Effector memory CD4-positive, alpha-beta T cell (primary cell): ENCODE data around the gene FADD.
A peak's percentile ranks its signal among the peaks of the same experiment; 100 is the strongest.
"Not testable (repeated sequence)": the region's sequence is repeated elsewhere in the genome, so short reads cannot be mapped to it uniquely, and the experiment has no call there.

Experiments used
- DNase-seq, 3 donors: peaks; one replicate each; pipeline ENCODE4 v3.0.0-alpha.2; 2020
- H3K27ac ChIP-seq: 2 replicates; pipeline ENCODE4 v1.7.0; 2013; ENCODE audit warnings: mild to moderate bottlenecking, low read length, moderate library complexity; ENCODE audit not compliant: insufficient read depth, poor library complexity, severe bottlenecking
- H3K27me3 ChIP-seq: replicated peaks from 2 replicates; pipeline ENCODE4 v1.7.0; 2013; ENCODE audit warnings: mild to moderate bottlenecking, low read length; ENCODE audit not compliant: insufficient read depth, control insufficient read depth, poor library complexity, severe bottlenecking
- H3K36me3 ChIP-seq: 2 replicates; pipeline ENCODE4 v1.7.0; 2013; ENCODE audit warnings: mild to moderate bottlenecking, low read length, moderate library complexity; ENCODE audit not compliant: control insufficient read depth, insufficient read depth
- H3K4me1 ChIP-seq: 2 replicates; pipeline ENCODE4 v1.7.0; 2013; ENCODE audit warnings: low read length, mild to moderate bottlenecking; ENCODE audit not compliant: control insufficient read depth, insufficient read depth, poor library complexity, severe bottlenecking
- H3K4me3 ChIP-seq: 2 replicates; pipeline ENCODE4 v1.7.0; 2013; ENCODE audit warnings: low read length, low read depth, mild to moderate bottlenecking; ENCODE audit not compliant: insufficient read depth, poor library complexity, severe bottlenecking
- H3K9me3 ChIP-seq: 2 replicates; pipeline ENCODE4 v1.7.0; 2013; ENCODE audit warnings: mild to moderate bottlenecking, low read length, moderate library complexity; ENCODE audit not compliant: control insufficient read depth

FADD gene

DNA sequence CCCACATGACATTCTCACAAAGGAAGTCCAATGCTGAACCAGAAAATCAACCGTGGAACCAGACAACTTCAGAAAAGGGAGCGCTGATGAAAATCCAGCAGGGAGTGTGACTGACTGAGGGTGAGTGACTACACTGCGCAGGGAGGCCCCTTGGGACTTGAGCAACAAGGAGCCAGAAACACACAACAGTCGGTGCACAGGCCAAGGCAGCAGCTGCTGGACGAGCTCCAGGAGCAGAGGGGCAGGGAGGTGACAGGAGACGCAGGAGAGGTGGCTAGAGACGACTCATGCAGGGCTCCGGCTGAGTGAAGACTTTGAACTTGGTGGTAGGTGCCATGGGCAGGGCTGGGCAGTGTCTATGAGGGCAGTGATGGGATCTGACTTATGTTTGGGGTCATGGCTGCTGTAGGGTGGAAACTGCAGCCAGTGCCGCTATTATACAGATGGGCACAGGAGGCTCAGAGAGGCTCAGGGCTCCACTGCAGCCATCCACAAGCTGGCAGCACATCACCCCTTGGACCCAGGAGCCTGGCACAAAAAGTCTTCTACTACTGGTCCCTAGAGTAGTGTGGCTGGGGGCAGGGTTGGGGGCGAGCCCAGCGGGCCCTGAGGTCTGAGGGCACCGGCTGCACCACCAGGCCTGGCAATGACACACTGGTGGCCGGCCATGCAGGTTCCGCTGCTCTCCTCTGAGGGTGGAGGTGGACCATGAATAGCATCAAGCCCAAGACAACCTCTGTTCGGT, 10.3 kb upstream of the FADD start:
- Histone ChIP-seq H3K4me3 (no peak overlapping the region), H3K27me3 (no peaks in the 10 kb centered on the region), H3K36me3 (no peaks in the 10 kb centered on the region), H3K27ac (no peak overlapping the region), H3K4me1 (peaks cover 4% of the 10 kb centered on the region), H3K9me3 (no peaks in the 10 kb centered on the region)
- DNase-seq: no peak

- Histone ChIP-seq H3K4me1 (peaks cover 4% of the 10 kb centered on the region), H3K9me3 (no peaks in the 10 kb centered on the region), H3K27me3 (no peaks in the 10 kb centered on the region), H3K4me3 (no peak overlapping the region), H3K27ac (no peak overlapping the region), H3K36me3 (no peaks in the 10 kb centered on the region)
- no peak for DNase-seq
Observed at GRCh38 chr11:70193411-70194292, 9.4 kb upstream of the FADD start.

DNA sequence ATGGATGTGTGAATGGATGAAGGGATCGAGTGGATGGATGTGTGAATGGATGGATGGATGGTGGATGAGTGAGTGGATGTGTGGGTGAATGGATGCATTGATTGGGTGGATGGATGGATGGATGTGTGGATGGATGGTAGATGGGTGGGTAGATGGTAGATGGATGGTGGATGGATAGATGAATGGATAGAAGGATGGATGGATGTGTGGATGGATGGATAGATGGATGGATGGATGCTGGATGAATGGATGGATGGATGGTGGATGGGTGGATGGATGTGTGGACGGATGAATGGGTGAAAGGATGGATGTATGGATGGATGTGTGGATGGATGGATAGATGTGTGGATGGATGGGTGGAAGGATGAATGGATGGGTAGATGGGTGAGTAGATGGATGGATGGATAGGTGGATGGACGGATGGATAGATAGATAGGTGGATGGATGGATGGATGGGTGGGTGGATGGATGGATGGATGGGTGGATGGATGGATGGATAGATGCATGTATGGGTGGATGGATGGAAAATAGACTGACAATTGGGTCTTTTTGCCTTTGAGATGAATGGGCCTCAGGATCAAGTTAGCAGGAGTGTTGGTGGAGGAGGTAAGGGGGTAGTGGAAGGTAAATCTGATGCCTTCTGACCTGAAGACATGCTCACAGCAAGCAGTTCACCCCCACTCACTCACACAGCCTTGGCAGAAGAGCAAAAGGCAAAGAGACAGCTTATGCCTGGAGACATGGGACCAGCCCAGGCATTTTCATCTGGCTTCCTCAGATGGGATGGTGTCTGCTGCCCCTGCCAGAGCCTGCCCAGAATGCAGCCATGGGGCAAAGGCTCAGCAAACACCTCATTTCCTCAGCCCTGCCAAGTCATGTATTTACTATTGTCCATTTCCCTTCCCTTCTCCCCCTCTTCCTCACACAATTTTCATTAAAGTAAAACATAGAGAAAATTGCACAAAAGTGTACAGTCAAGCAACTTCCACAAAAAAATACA, 8.0 kb upstream of the FADD start:
- Histone ChIP-seq H3K4me1 (peaks cover 4% of the 10 kb centered on the region), H3K27me3 (no peaks in the 10 kb centered on the region)

DNA sequence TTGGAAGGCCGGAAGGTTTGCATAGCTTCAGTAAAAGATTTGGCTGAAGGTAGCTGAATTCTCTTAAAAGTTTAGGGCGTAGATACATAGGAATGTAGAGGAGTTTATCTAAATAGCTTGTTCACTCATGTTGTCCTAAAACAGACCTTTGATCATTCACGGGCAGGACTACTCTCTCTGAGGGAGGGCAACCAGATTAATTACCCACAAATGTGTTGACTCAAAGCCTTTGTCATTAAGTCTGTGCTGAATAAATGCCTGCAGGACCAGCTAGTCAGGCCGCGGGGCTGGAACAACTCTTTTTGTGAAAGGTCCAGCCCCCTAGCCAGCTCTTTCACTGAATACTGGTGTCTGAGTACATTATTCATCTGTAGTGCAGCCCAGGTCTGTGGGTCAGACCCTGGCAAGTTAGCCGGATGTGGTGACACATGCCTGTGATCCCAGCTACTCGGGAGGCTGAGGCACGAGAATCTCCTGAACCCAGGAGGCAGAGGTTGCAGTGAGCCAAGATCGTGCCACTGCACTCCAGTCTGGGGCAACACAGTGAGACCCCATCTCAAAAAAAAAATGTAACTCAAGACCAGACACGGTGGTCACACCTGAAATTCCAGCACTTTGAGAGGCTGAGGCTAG, 2.8 kb upstream of the FADD start:
- Histone ChIP-seq H3K9me3 (no peaks in the 10 kb centered on the region), H3K27me3 (no peaks in the 10 kb centered on the region), H3K4me3 (no peak overlapping the region), H3K27ac (no peak overlapping the region), H3K36me3 (no peaks in the 10 kb centered on the region), H3K4me1 (peaks cover 19% of the 10 kb centered on the region)
- DNase-seq: no peak

More for the DNA sequence above, 8.0 kb upstream of the FADD start:
- Histone ChIP-seq H3K4me3 (no peak overlapping the region), H3K27ac (no peak overlapping the region), H3K36me3 (no peaks in the 10 kb centered on the region), H3K9me3 (no peaks in the 10 kb centered on the region)
- no peak for DNase-seq

DNA sequence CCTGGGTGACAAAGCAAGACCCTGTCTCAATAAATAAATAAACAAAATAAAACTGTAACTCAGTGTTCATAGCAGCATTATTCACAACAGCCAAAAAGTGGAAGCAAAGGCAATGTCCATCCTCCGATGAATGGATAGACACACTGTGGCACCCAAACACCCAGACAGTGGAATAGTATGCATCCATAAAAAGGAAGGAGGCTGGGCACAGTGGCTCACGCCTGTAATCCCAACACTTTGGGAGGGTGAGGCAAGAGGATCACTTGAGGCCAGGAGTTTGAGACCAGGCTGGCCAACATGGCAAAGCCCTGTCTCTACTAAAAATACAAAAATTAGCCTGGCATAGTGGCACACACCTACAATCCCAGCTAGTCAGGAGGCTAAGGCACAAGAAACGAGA, 2.0 kb upstream of the FADD start:
- not testable (repeated sequence) for H3K36me3 ChIP-seq, H3K4me3 ChIP-seq, H3K27ac ChIP-seq, DNase-seq, H3K9me3 ChIP-seq, H3K27me3 ChIP-seq
- H3K4me1 ChIP-seq: peaks cover 25% of the 10 kb centered on the region

- Histone ChIP-seq H3K27ac (no peak overlapping the region), H3K9me3 (no peaks in the 10 kb centered on the region), H3K4me3 (peak overlapping the region; percentile 98), H3K4me1 (peaks cover 29% of the 10 kb centered on the region), H3K36me3 (peaks cover 10% of the 10 kb centered on the region), H3K27me3 (no peaks in the 10 kb centered on the region)
- no peak for DNase-seq
Observed at GRCh38 chr11:70201882-70202861, 924 bp upstream of the FADD start.

GRCh38 chr11:70203751-70204465, 812 bp downstream of the FADD start:
- H3K27ac ChIP-seq: peak overlapping the region; percentile 93
- peak; percentile 79 to 84 (median 80) for DNase-seq
- H3K27me3 ChIP-seq: no peaks in the 10 kb centered on the region
- H3K4me1 ChIP-seq: peaks cover 33% of the 10 kb centered on the region
- H3K36me3 ChIP-seq: peaks cover 26% of the 10 kb centered on the region
- peak overlapping the region; percentile 98 for H3K4me3 ChIP-seq
- H3K9me3 ChIP-seq: no peaks in the 10 kb centered on the region

- no peak for DNase-seq
- Histone ChIP-seq H3K27ac (peak overlapping the region; percentile 93), H3K4me1 (peaks cover 33% of the 10 kb centered on the region), H3K4me3 (peak overlapping the region; percentile 98), H3K36me3 (peaks cover 27% of the 10 kb centered on the region), H3K9me3 (no peaks in the 10 kb centered on the region), H3K27me3 (no peaks in the 10 kb centered on the region)
Observed at GRCh38 chr11:70204466-70204799, 1.3 kb downstream of the FADD start.
